8988T (cell line): ENCODE data around the gene PRSS58.
A peak's percentile ranks its signal among the peaks of the same experiment; 100 is the strongest.

Experiments used
- DNase-seq: peaks from one replicate; pipeline ENCODE4 v3.0.0; 2011

The PRSS58 gene, protein sequence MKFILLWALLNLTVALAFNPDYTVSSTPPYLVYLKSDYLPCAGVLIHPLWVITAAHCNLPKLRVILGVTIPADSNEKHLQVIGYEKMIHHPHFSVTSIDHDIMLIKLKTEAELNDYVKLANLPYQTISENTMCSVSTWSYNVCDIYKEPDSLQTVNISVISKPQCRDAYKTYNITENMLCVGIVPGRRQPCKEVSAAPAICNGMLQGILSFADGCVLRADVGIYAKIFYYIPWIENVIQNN

DNA sequence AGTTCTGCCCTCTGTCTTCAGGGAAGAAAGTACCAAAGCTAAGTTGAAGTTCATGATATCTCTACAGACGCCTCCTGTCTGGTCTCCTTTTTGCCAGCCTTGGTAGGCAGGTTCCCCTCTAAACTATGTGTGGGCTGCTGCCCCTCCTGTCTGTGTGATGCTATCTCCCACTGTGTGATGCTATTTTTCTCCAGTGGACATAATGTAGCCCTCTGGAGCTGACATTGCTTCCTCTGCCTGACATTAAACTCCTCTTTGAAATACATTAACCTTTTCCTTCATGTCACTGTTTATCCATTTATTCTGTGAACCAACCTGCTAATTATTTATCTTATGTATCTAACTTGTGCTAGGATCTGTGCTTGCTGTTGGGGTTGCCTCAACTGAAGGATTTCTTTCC, at the start of gene PRSS58:
TSS of gene PRSS58 (minus strand) at position 101 of the 400 bp plus-strand sequence. CDS start 351 bp downstream, outside the sequence.
- no peak for DNase-seq

DNA sequence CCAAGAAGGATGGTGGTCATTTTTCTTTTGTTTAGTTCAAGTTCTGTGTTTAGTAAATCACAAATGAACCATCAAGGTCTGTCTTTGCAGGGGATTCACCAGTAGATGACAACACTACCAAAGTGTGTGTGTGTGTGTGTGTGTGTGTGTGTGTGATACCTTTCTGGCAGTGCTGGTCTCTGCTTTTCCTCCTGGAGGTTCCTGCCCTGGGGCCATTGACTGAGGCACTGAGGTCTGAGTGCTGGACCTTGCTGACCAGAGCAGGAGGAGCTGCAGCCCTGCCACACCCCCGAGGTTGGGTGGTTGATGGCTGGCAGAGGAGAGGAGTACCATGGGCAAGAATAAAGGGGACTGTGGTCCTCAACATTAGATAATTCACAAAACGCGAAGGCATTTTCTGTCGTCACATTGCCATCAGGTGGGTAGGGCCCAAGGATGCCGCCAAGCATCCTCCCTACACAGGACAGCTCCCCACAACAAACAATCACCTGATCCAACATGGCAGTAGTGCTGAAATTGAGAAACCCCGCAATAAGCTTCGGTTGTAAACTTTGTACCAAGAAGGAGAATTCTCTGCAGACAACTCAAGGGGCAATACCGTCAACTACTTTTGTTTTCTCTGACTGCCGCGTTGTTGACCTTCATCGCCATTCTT, 49.5 kb upstream of the PRSS58 start:
- DNase-seq, result no peak

DNA sequence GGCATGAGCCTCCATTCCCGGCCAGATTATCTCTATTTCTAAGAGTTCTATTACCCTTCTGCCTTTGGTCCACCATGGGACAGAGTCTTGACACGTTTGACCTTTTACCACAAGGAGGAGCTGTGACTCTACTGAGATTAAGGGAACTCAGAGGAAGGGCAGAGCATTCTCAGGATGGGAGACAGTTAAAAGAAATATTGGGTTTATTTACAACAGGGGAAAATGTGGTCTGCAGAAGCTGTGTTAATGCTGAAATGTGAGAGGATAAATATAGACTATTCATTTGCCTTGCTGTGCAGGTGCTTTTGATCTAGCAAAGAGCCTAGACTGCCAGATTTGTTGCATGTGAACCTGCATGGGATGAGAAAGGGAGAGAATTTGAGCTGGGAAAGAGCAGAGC, 45.8 kb upstream of the PRSS58 start:
- DNase-seq, result no peak

DNA sequence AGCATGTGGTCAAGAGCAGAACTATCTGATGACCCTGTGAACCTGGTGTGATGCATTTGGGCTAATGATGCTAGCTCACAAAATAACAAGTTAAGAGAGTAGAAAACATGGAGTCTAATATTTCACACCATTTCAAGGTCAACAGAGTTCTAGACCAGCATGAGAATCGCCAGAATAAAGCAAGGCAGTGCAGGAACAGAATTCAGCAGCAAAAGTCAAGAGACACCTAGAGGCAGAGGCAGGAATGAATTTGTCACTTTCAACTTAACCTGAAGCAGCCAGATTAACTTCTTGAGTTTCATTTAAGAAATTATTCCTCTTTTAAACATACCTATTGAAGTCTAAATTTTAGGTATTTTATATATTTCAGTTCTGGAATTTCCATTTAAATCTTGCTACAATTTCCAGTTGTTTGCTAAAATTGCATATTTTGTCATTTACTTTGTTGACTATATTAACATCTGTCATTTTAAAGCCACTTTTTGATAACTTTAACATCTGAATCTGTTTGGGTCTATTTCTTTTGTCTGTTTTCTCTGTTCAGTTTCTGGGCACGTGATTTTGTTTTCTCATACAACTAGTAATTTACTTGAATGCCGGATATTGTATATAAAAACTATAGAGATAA, 44.2 kb upstream of the PRSS58 start:
- DNase-seq, result no peak

DNA sequence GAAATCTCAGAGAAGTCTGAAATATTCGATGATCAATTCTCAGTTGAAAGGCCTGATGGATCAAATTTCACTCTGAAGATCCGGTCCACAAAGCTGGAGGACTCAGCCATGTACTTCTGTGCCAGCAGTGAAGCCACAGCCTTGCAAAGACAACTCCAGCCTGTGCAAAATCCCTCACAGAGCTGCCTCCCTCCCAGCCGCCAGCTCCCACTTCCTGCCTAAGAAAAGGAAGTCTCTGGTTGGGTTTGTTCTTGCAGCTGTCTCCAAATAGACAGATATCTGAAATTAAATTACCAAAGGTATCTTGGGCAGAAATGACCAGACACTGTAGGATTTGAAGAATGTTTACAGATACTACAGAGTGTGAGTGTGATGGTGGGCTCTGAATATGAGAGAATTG, 43.4 kb upstream of the PRSS58 start:
- no peak for DNase-seq

DNA sequence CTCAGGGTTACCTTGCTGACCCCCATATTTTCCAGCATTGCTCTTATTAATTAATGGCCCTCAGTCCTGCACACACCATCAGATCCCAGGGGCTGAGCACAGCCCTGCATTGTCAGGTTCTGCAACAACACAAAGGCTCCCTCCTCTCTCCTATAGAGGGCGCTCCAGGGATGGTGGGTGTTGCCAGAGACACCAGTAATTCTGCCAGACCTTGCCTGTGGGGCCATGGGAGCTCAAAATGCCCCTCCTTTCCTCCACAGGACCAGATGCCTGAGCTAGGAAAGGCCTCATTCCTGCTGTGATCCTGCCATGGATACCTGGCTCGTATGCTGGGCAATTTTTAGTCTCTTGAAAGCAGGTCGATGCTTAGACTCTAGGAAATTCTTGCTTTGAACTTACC, 42.8 kb upstream of the PRSS58 start:
- DNase-seq, result no peak

DNA sequence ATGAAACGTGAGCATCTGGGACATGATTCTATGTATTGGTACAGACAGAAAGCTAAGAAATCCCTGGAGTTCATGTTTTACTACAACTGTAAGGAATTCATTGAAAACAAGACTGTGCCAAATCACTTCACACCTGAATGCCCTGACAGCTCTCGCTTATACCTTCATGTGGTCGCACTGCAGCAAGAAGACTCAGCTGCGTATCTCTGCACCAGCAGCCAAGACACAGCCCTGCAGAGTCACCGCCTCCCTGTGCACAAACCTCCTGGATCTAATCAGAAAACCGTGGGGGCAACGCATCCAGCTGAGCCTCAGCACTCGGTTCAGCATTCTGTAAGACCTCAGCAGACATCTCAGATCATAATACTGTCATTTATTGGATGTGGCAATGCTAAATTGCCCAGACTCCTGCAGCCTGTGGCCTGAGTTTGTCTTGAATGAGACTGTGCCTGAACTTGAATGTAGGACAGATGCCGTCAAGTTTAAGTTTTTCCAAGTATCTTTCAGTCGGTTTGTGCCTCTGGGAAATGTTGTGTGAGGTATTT, 41.5 kb upstream of the PRSS58 start:
- DNase-seq, result no peak

DNA sequence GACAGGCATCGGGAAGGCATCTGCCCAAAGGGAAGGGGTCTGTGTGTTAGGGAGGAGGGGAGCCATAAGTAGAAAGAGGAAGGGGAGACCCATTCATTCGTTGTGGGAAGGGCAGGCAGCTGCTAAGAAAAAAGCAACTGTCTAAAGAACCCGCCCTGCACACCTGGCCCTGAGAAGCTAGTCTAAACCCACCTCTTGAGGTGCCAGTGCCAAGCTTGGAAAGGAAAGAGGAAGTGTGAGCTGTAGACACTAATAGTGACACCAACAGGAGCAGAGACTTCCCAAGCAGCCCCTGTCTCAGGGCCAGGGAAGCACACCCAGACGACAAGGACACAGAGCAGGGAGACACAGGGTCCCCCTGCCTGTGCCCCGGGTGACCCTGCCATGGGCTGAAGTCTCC, 40.8 kb upstream of the PRSS58 start:
- DNase-seq, result no peak

DNA sequence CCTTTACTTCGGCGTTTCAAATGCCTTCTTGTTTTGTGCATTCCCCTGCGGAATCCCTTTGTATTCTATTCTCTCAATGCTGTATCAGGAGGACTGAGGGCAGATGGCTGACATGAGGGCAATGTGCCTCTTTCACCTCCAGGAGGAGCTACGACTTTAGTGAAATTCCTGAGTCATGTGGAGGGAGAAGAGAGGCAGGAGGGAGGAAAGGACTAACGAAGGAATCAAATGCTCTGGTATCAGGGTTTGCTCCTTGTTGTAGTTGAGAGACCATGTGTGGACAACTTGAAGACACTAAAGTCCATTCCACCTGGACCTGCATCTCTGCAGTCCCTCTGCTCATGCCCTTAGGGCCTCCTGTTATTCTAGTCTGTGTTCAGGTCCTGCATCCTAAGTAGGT, 40.2 kb upstream of the PRSS58 start:
- no peak for DNase-seq

DNA sequence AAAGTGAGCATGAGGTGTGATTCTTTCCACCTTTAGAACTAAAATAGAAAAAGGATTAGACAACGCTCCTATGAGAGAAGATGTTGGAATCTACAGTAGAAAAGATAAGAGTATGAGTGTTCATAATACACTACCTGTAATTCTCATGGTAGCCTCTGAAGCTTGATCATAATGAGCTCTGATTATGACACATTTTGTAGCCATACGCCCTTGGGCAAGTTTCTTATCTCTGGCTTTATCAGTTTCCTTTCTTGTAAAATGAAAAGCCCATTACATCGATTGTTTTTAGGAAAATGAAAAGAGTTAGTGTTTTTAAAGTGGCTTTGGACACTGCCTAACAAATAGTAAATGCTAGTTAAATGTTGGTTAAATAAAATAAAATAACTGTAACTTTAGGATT, 22.4 kb upstream of the PRSS58 start:
- no peak for DNase-seq

DNA sequence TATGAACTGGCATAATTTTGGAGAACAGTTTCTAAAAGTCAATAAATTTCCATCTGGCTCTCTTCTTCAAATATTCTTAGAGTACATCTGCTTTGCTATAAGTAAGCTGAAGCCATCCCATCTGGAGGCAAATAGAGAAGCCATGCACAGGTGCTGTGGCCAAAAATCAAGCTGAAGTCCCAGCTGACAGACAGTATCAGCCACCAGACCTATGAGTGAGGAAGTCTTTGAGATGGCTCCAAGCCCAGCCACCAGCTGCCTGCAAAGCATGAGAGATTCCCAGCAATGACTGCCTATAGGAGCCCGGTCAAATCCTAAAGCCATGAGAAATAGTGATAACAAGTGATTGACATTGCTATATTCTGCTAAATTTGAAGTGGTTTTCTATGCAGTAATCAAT, 21.7 kb upstream of the PRSS58 start:
- DNase-seq, result no peak

DNA sequence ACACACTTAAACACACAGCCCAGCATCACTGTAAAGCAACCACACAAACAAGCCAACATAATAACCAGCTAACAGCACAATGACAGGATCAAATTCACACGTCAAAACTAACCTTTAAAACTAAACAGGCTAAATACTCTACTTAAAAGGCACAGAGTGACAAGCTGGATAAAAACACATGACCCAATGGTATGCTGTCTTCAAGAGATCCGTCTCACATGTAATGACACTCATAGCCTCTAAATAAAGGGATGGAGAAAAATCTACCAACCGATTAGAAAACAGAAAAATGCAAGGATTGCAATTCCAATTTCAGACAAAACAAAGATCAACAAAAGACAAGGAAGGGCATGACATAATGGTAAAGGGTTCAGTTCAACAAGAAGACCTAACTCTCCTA, 17.2 kb upstream of the PRSS58 start:
- DNase-seq, result no peak

DNA sequence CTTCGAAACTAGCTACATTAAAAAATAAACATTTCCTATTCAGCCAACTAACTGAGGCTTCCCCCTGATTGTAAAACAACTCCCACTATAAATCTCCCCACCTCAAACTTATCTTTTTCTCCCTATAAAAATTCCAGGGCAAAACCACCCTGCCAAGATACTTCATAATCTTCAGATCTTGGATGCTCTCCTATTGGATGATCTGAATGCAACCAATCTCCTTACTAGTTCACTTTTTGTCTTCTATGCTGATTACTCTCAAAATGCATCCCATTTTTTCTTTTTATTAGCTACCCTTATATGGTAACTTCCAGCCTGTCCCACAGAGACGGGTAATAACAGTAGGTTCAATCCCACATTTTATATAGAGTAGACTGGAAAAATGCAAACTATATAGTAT, 15.0 kb upstream of the PRSS58 start:
- no peak for DNase-seq

DNA sequence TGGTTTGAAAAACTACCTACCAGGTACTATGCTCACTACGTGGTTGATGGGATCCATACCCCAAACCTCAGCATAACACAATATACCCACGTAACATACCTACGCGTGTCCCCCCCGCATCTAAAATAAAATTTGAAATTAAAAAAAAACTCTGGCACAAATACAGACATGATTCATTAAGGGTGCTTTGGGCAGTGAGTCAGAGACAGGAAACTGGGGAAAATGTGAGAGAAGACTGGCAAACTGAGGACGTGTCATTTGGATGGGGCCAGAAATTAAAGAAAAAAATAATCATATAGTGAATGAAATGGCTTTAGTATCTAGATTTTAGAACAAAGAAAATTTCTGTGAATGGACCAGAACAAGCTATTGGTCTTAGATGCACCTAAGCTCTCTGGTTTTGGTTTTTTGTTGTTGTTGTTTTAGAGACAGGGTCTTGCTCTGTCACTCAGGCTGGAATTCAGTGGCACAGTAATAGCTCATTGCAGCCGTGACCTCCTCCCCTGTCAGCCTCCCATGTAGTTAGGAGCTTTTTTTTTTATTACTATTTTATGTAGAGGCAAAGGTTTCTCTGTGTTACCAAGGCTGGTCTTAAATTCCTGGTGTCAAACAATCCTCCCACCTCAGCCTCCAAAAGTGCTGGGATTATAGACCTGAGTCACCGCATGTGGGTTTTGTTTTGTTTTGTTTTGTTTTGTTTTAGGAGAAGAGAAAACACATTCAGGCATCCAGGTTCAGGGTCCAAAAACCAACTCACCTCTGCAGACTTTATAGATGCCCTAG, 5.9 kb upstream of the PRSS58 start:
- DNase-seq, result no peak

DNA sequence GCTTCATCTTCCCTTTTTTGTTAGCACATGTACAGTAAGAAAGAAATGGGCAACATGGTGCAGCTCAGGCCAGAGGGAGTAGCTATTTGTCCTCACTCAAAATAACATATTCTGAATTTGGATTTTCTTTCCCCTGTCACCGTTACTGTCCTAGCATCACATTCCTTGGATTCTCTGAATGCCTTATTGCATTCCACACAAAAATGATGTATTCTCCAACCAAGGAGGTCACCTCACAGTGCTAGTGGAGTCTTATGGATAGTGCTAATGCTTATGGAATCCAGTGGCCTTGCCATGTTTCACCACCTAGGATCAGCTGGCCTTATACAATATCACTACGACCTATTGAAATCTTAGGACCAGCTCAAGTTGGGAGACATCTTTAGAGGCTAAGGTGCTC, 7.2 kb downstream of the PRSS58 start:
- no peak for DNase-seq

DNA sequence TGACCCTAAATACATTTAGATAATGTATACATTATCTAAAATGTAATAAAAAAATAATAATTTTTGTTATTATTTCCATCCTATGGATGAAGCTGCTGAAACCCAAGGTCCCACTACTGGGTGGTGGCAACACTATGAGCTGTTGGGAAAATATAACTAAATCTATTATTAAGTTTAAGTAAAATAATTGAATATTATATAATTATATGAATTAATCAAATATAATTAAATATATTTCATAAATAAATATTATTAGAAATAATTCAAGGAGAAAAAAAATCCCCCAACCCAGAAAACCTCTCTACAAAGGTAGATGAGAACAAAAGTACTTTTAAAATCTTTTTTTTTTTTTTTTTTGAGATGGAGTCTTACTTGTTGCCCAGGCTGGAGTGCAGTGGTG, 7.9 kb downstream of the PRSS58 start:
- DNase-seq, result no peak

DNA sequence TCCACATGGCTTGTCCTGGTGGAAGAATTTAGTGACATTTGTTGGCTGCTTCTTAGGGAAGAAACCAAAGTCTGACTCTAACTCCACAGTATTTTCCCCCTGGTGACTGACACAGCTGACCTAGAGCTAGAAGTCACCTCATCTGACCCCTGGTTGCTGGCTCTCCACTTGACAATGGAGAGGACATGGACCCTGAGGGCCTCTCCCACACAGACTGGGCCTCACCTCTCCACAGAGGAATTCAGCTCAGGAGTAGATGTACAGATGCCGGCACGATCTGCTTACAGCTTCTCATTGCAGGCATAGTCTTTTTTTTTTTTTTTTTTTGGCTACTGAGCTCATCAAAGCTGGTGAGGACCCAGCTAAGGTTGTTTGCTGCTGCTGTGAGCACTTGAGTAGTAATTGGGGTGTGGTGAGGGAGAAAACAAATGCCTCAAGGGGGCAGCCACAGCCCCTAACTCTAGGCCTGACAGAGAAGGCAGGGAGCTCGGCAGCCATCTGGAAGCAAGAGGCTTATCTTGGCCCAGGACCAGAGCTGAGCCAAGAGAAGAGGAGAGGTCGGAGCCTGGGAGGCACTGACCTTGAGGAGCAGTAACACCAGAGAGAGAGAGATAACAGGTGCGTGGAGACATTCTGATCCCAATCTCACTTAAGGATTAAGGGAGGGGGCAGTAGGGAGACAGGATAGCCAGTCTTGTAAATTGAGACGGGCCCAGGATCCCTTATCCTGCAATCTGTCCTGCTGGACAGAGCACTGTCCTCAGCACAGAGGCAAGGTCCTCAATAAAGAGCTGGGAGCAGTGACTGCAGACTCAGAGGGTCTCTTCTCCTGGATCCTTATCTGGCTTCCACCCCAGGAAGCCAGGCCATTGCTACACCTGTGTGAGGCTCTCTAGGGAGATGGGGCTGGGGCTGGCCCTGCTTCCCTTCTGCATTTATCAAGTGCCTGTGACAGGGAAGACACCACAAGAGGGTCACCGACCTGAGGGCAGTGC, 9.4 kb downstream of the PRSS58 start:
- no peak for DNase-seq

DNA sequence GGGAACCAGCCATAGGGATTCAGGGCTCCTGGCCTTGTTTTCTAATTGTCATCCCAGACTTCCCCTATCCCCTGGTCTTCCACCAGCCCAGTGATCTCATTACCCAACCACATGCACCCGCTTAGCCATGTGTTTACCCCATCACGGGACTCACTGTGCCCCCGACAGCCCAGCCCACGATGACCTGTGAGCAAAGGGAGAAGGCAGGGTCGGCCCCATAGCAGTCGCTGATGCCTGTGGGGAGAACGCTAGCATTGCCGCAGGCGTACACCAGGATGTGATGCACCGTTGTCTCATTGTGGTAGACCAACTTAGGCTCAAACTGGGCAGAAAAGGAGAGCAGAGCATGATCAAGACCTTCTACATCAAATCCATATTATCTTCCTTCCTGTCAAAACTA, 14.0 kb downstream of the PRSS58 start:
- DNase-seq, result no peak

DNA sequence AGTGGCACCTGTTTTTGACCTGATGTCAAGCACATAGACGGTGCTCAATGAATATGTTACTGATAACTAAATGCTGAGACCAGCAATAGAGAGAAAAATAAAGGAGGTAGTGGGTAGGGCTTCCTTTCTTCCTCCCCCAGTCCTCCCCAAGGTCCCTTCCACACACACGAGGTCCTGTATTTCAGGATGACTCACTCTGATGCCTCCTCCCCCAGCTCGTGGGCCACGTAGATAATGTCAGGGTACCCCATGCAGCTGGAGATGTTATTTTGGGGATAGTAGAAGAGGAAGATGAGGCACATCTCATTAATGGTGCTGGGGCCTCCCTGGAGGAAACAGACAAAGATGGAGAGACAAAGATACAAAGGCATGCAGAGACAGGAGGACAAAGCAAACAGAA, 17.3 kb downstream of the PRSS58 start:
- no peak for DNase-seq

DNA sequence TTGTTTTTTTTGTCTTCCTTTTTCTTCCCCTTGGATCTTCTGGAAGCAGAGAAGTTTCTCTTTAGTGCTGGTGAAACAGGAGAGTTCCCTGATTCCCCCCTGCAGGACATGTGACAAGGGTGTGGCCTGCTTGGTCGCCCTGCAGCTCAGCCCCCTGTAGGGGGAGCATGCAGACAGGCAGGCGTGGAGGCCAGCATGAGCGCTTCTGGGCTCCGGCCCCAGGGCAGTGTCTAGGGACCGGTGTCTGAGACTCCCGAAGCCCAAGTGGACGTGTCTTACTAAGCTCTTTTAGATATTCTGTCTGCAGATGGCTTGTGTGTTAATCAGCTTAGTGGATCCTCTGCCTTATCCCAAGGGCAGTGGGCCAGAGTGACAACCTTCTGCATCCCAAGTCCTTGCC, 26.1 kb downstream of the PRSS58 start:
- DNase-seq, result peak; percentile 28

DNA sequence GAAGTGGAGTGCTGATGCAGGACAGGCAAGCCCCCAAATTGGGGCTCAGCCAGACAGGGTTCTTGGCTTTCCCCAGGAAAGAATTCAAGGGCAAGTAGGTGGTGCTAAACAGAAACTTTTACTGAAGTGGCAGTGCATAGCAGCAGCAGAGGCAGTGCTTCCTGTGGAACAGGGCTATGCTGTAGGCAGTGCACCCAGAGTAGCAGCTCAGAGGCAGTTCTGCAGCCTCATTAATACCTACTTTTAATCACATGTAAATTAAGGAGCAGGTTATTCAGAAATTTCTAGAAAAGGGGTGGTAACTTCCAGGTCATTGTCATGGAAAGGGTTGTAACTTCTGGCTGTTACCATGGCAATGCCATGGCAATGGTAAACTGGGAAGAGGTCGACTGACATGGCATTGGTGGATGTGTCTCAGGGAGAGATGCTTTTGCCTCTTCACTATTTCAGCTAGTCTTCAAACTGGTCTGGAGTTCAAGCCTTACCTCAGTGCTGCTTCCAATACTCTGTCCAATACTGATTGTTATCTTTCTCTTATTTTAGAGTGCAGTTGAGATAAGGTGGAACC, 29.2 kb downstream of the PRSS58 start:
- DNase-seq, result no peak
